ENCODE data around the gene RAB1A.

DNA sequence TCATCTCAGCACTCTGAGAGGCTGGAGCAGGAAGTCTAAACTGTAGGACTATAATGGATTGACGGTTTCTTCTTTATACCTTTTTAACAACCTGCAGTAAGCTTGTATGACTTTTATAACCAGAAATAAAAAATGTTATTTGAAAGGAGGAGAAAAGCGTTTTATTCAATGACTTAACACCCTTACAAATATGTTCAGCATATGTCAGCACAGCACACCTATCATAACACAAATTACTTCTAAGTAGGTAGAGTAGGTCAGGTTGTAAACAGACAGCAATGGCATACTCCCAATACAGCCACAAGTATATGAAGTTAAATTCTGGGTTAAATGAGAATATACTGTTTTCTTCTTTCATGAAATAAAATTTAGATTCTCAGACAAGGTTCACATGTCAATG is 16.1 kb downstream of the RAB1A start:
- TF ChIP-seq CTCF (IDR thresholded peaks at IDR 0.05) (no peak), RFX5 (IDR thresholded peaks at IDR 0.05) (no peak), PBX3 (IDR thresholded peaks at IDR 0.05) (no peak), RCOR1 (IDR thresholded peaks at IDR 0.05; ENCODE audit: low read depth, low read length) (no peak), EHF (CRISPR knock-in tag; IDR thresholded peaks at IDR 0.05) (no peak), POLR2A (IDR thresholded peaks at IDR 0.05; ENCODE audit: low read length) (no peak)

Data from A549 (cell line).